H1 (cell line): ENCODE results near the gene TWIST2. TPM values are rescaled to one million over a fixed set of nuclear protein-coding genes. Genes with fewer than 3 reads are reported as not detected.

Experiments
- CTCF ChIA-PET: fragments of 300-600 bp; sonication (Branson Sonifier 250); formaldehyde crosslinking; loops from one replicate; lab custom pipeline; 2021; ENCODE audit not compliant: partially characterized antibody; lab: Charles Lee
- POLR2A ChIA-PET: fragments of 300-600 bp; sonication (Branson Sonifier 250); formaldehyde crosslinking; loops from one replicate; lab custom pipeline; 2021; ENCODE audit warnings: inconsistent platforms; ENCODE audit not compliant: partially characterized antibody; lab: Charles Lee
- DNase-seq, 2 experiments: peaks; one replicate each; pipeline versions ENCODE4 v3.0.0 to v3.0.0-alpha.2; 2010 to 2022; ENCODE audit warnings: low spot score in 2 of 2, low read depth in 1 of 2, mixed read lengths in 1 of 2
- FAIRE-seq: peaks from 2 replicates; lab custom pipeline; 2011; peaks lifted over from hg19 to GRCh38; lab: Jason Lieb, UNC
- H2AFZ ChIP-seq: 2 replicates; pipeline ENCODE4 v1.8.1; 2012; ENCODE audit warnings: low read length, inconsistent platforms
- H2AK5ac ChIP-seq: 2 replicates; pipeline ENCODE4 v1.6.1; 2013; ENCODE audit warnings: low read depth, low read length
- H2BK120ac ChIP-seq: replicated peaks from 2 replicates; pipeline ENCODE3; 2013; ENCODE audit warnings: low read depth, low read length, inconsistent platforms
- H2BK12ac ChIP-seq: 2 replicates; pipeline ENCODE4 v1.6.1; 2013; ENCODE audit warnings: low read depth, low read length
- H2BK15ac ChIP-seq: 2 replicates; pipeline ENCODE4 v1.6.1; 2013; ENCODE audit warnings: low read length
- H2BK20ac ChIP-seq: 2 replicates; pipeline ENCODE4 v1.6.1; 2013; ENCODE audit warnings: low read length
- H2BK5ac ChIP-seq: 2 replicates; pipeline ENCODE4 v1.6.1; 2013; ENCODE audit warnings: low read depth, low read length
- H3K14ac ChIP-seq: 2 replicates; pipeline ENCODE4 v1.6.1; 2013; ENCODE audit warnings: inconsistent platforms; ENCODE audit not compliant: insufficient read length
- H3K18ac ChIP-seq: 2 replicates; pipeline ENCODE4 v1.6.1; 2013; ENCODE audit warnings: low read length; ENCODE audit errors: extremely low read depth
- H3K23ac ChIP-seq: 2 replicates; pipeline ENCODE4 v1.6.1; 2013; ENCODE audit warnings: inconsistent platforms; ENCODE audit not compliant: insufficient read length
- H3K23me2 ChIP-seq: 2 replicates; pipeline ENCODE4 v1.6.1; 2013; ENCODE audit warnings: low read depth, low read length
- H3K27ac ChIP-seq: 2 replicates; pipeline ENCODE4 v1.6.1; 2011; ENCODE audit warnings: low read depth, low read length, inconsistent platforms
- H3K27me3 ChIP-seq, 4 experiments: replicated peaks in 1 of 4; 1 replicate in 1 of 4; 2 replicates in 3 of 4; pipeline versions ENCODE4 v1.6.1 to v1.8.1; 2011 to 2013; ENCODE audit warnings: low read length in 3 of 4, mild to moderate bottlenecking in 3 of 4, inconsistent platforms in 2 of 4, mixed read lengths in 2 of 4, moderate library complexity in 1 of 4; ENCODE audit not compliant: control insufficient read depth in 3 of 4, insufficient read depth in 3 of 4; ENCODE audit errors: extremely low read depth in 1 of 4
- H3K36me3 ChIP-seq, 4 experiments: 2 replicates each; pipeline versions ENCODE4 v1.6.1 to v1.8.1; 2011 to 2013; ENCODE audit warnings: mild to moderate bottlenecking in 4 of 4, low read length in 3 of 4, moderate library complexity in 2 of 4, control low read depth in 1 of 4, inconsistent platforms in 1 of 4; ENCODE audit not compliant: insufficient read depth in 4 of 4, control insufficient read depth in 2 of 4
- H3K4ac ChIP-seq: replicated peaks from 2 replicates; pipeline ENCODE3; 2013; ENCODE audit warnings: low read length, low read depth, mixed read lengths, inconsistent platforms; ENCODE audit not compliant: insufficient read length
- H3K4me1 ChIP-seq, 4 experiments: replicated peaks in 1 of 4; 1 replicate in 1 of 4; 2 replicates in 3 of 4; pipeline versions ENCODE4 v1.6.1 to v1.8.1; 2011 to 2013; ENCODE audit warnings: low read length in 3 of 4, inconsistent platforms in 2 of 4, mixed read lengths in 1 of 4; ENCODE audit not compliant: insufficient read depth in 4 of 4, control insufficient read depth in 3 of 4
- H3K4me2 ChIP-seq, 2 experiments: 2 replicates each; pipeline versions ENCODE4 v1.6.1 to v1.8.1; 2011 to 2013; ENCODE audit warnings: low read depth in 2 of 2, low read length in 2 of 2, control low read depth in 1 of 2, inconsistent platforms in 1 of 2, mild to moderate bottlenecking in 1 of 2; ENCODE audit not compliant: insufficient read depth in 1 of 2
- H3K4me3 ChIP-seq, 4 experiments: fragments of 200-600, 300-600 bp in 1 of 4; sonication (generic), shearing (Covaris generic), sonication (Bioruptor Twin) in 1 of 4; 2 replicates each; pipeline versions ENCODE4 v1.5.1 to v1.8.1; 2011 to 2016; ENCODE audit warnings: low read length in 4 of 4, low read depth in 3 of 4, control low read depth in 2 of 4, inconsistent platforms in 2 of 4, mild to moderate bottlenecking in 2 of 4, mixed read lengths in 1 of 4, moderate library complexity in 1 of 4; ENCODE audit not compliant: insufficient read depth in 2 of 4; ENCODE audit errors: extremely low read depth in 1 of 4
- H3K56ac ChIP-seq: replicated peaks from 2 replicates; pipeline ENCODE3; 2013; ENCODE audit warnings: low read depth, mild to moderate bottlenecking, mixed read lengths, low read length, inconsistent platforms; ENCODE audit not compliant: insufficient read length
- H3K79me1 ChIP-seq: 2 replicates; pipeline ENCODE4 v1.6.1; 2013; ENCODE audit warnings: low read depth, low read length, control low read depth
- H3K79me2 ChIP-seq, 2 experiments: 2 replicates each; pipeline versions ENCODE4 v1.6.1 to v1.8.1; 2012 to 2013; ENCODE audit warnings: low read length in 2 of 2, mild to moderate bottlenecking in 2 of 2, inconsistent platforms in 1 of 2; ENCODE audit not compliant: insufficient read depth in 2 of 2, control insufficient read depth in 1 of 2
- H3K9ac ChIP-seq, 4 experiments: replicated peaks in 1 of 4; 1 replicate in 1 of 4; 2 replicates in 3 of 4; pipeline versions ENCODE4 v1.6.1 to v1.8.1; 2011 to 2013; ENCODE audit warnings: low read depth in 3 of 4, low read length in 3 of 4, control low read depth in 2 of 4, mild to moderate bottlenecking in 2 of 4, moderate library complexity in 2 of 4, inconsistent platforms in 1 of 4; ENCODE audit errors: extremely low read depth in 1 of 4
- H3K9me3 ChIP-seq, 2 experiments: 2 replicates each; pipeline versions ENCODE4 v1.6.1 to v1.8.1; 2012 to 2013; ENCODE audit warnings: mild to moderate bottlenecking in 2 of 2, moderate library complexity in 2 of 2, control low read depth in 1 of 2, inconsistent platforms in 1 of 2, low read depth in 1 of 2, low read length in 1 of 2, mixed read lengths in 1 of 2; ENCODE audit not compliant: insufficient read depth in 2 of 2
- H4K20me1 ChIP-seq, 2 experiments: replicated peaks in 1 of 2; 2 replicates each; pipeline versions ENCODE3 to v1.8.1; 2011 to 2013; ENCODE audit warnings: inconsistent platforms in 2 of 2, low read length in 2 of 2, mild to moderate bottlenecking in 1 of 2; ENCODE audit not compliant: insufficient read depth in 2 of 2, control insufficient read depth in 1 of 2
- H4K5ac ChIP-seq: 2 replicates; pipeline ENCODE4 v1.6.1; 2013; ENCODE audit warnings: low read length, low read depth, mixed read lengths, inconsistent platforms; ENCODE audit not compliant: insufficient read length
- H4K8ac ChIP-seq: 2 replicates; pipeline ENCODE4 v1.8.0; 2013; ENCODE audit warnings: mild to moderate bottlenecking, moderate library complexity, low read length, inconsistent platforms; ENCODE audit not compliant: insufficient read depth; ENCODE audit errors: extremely low read depth
- H4K91ac ChIP-seq: replicated peaks from 2 replicates; pipeline ENCODE3; 2013; ENCODE audit warnings: low read length, mixed read lengths, inconsistent platforms; ENCODE audit not compliant: insufficient read length
- EGR1 ChIP-seq: IDR thresholded peaks from 2 replicates; pipeline ENCODE4 v1.6.1; 2011; ENCODE audit warnings: low read depth, low read length, borderline replicate concordance
- JUN ChIP-seq: IDR thresholded peaks from 2 replicates; pipeline ENCODE4 v1.6.1; 2011; ENCODE audit warnings: low read depth, mild to moderate bottlenecking, improper control_type of control experiment, low read length
- SAP30 ChIP-seq: fragments of 300-600 bp; sonication (generic); IDR thresholded peaks from 2 replicates; pipeline ENCODE4 v1.7.1; 2012; ENCODE audit warnings: low read length, moderate library complexity, mild to moderate bottlenecking, inconsistent platforms; ENCODE audit not compliant: insufficient read depth, insufficient replicate concordance
- WGBS, 2 experiments: shearing (Covaris generic) in 1 of 2; methylation state at CpG; one replicate each; pipeline versions ENCODE4 v1.1.6 to v1.1.7; 2013 to 2015; ENCODE audit warnings: low lambda C conversion rate in 2 of 2, mixed read lengths in 2 of 2, inconsistent platforms in 1 of 2, low coverage in 1 of 2, missing lambda C conversion rate in 1 of 2; ENCODE audit not compliant: insufficient replicate concordance in 2 of 2, insufficient coverage in 1 of 2, insufficient read length in 1 of 2; ENCODE audit errors: extremely low coverage in 1 of 2, missing lambda C conversion rate in 1 of 2; 5-methylcytosine and 5-hydroxymethylcytosine counted together
- polyA plus RNA-seq, 7 experiments: library from polyadenylated mRNA; depleted of rRNA in 3 of 7; stranded (reverse) in 5 of 7; unstranded in 2 of 7; fragments of >200 nt in 5 of 7; fragments of 200-250 nt in 2 of 7; gene quantifications; 1 replicate in 5 of 7; 2 replicates in 1 of 7; 4 replicates in 1 of 7; pipeline versions ENCODE4 v1.2.1 to v1.2.3, GENCODE V29; 2011 to 2013; ENCODE audit warnings: missing spikeins in 2 of 7, mixed read lengths in 2 of 7
- total RNA-seq: library from RNA; stranded (reverse); fragmentation: NEBNext Ultra II Directional; extraction: Animal tissue kit (Norgen Biotek cat#: 25700); gene quantifications from 2 replicates; pipeline ENCODE4 v1.2.1, GENCODE V29; 2021

The TWIST2 gene
- total and polyA plus RNA-seq, 2 of the 8 experiments (the other 6 are each of a cell fraction or from before 2014, with no cell fraction given): 2.6 to 4.3 TPM

GRCh38 chr2:238890618-238891456 lies 43.0 kb downstream of the TWIST2 start:
- Histone ChIP-seq H3K9ac (no peak overlapping the region), H3K79me2 (no peaks in the 10 kb centered on the region), H3K27ac (no peak overlapping the region), H4K8ac (peak overlapping the region; percentile 62), H3K9me3 (no peaks in the 10 kb centered on the region), H3K79me1 (no peaks in the 10 kb centered on the region; the same call in 1 of the 2 replicates), H2AFZ (no peak overlapping the region), H2AK5ac (no peak overlapping the region), H3K36me3 (no peaks in the 10 kb centered on the region), H2BK12ac (no peak overlapping the region), H2BK120ac (no peak overlapping the region), H3K4me1 (peaks cover 0 to 6% (median 5%) of the 10 kb centered on the region in 4 experiments; a peak in 6 of 7 replicates), H3K23ac (no peak overlapping the region), H3K4me2 (no peak overlapping the region), H2BK15ac (no peak overlapping the region), H2BK5ac (no peak overlapping the region), H4K20me1 (no peaks in the 10 kb centered on the region), H3K18ac (no peak overlapping the region), H3K23me2 (no peaks in the 10 kb centered on the region), H3K4me3 (no peak overlapping the region), H3K4ac (no peak overlapping the region), H3K27me3 (0 out of 7 replicates have a peak, but pooled peaks cover 0 to 3% (median 0%) of the 10 kb centered on the region in 4 experiments), H2BK20ac (no peak overlapping the region), H3K56ac (no peak overlapping the region), H4K5ac (no peak overlapping the region), H4K91ac (no peak overlapping the region), H3K14ac (no peak overlapping the region)
- DNase-seq: no peak
- no peak for FAIRE-seq
- ChIA-PET CTCF (no interaction called here), POLR2A (no interaction called here)
- 92% methylated on average over 29 of the region's 29 CpGs; no CpG with 5 or more reads in 1 of the 2 experiments for WGBS, 2 experiments
- TF ChIP-seq EGR1 (no peak), JUN (no peak), SAP30 (no peak)
